LHCN-M2 (cell line): Measurements from ENCODE around the gene DTNA. TPM values are rescaled to one million over a fixed set of nuclear protein-coding genes. Genes with fewer than 3 reads are reported as not detected.
"Not testable (repeated sequence)": the region's sequence is repeated elsewhere in the genome, so short reads cannot be mapped to it uniquely, and the experiment has no call there.

Experiments
- DNase-seq: peaks from one replicate; pipeline ENCODE4 v3.0.0-alpha.2; 2012; ENCODE audit warnings: low read depth
- total RNA-seq: library from RNA; depleted of rRNA; stranded (reverse); fragments of >200 nt; gene quantifications from 2 replicates; pipeline ENCODE4 v1.2.3, GENCODE V29; 2014

Gene DTNA
- total RNA-seq, 1 experiment from 2014 or later = 6.9 TPM

GRCh38 chr18:34723143-34723542 lies 13.0 kb downstream of the DTNA start:
- peak; percentile 6 for DNase-seq

DNA sequence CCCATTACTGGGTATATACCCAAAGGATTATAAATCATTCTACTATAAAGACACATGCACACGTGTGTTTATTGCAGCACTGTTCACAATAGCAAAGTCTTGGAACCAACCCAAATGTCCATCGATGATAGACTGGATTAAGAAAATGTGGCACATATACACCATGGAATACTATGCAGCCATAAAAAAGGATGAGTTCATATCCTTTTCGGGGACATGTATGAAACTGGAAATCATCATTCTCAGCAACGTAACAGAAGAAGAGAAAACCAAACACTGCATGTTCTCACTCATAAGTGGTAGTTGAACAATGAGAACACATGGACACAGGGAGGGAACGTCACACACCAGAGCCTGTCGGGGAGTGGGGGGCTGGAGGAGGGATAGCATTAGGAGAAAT lies 15.6 kb downstream of the DTNA start:
- not testable (repeated sequence) for DNase-seq

- DNase-seq = no peak
These were observed 16.3 kb downstream of the DTNA start for GRCh38 chr18:34726286-34727004.

GRCh38 chr18:34729264-34729663 lies 19.2 kb downstream of the DTNA start:
- peak; percentile 31 for DNase-seq

DNA sequence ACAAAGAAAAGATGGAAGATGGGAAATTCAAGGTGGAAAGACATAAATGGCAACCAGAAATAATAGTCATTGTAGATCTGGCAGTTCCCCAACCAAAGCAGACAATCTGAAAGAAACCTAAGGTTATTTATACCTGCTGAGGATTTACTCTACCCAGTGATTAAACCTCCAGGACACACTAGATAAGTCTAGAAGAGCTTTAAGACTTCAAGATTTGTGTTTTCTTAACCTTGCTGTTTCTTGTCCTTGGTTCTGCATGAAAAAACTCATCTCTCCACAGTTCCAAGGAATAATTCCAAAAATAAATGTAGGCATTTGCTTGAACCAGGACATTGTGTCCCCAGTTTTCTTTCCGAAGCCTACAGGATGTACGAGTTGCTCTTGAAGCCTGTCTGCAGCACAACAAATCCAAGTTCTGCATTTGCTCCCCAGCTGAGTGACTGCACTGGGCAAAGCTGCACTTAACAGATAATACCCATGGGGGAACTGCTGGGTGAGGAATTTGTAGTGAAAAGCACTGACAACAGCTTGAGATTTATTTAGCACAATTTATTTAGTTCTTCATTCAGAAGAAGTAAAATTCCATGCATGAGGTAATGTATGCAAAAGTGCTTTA lies 19.8 kb downstream of the DTNA start:
- no peak for DNase-seq

DNA sequence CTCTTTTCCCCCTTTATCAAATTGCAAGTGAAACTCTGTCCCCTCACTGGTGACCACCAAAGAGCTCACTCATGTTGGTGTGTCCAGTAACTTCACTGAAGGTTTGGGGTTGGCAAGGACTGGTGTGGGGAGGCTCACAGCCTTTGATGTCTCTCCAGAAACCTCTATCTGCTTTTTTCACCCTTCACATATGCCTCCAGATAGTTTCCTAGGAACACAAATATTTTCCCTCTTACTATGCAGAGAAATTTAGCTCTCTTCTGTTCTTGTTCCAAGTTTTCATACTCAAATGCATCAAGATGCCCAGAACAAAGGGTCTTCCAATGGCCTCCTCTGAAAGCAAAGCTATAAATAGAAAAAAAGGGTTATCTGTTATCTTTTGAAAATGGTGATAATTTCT lies 20.7 kb downstream of the DTNA start:
- DNase-seq = no peak

GRCh38 chr18:34734056-34734455 lies 24.0 kb downstream of the DTNA start:
- no peak for DNase-seq

- DNase-seq = not testable (repeated sequence)
These were observed 24.4 kb downstream of the DTNA start for GRCh38 chr18:34734526-34734925.

- no peak for DNase-seq
These were observed 28.2 kb downstream of the DTNA start for GRCh38 chr18:34738175-34738894.

DNA sequence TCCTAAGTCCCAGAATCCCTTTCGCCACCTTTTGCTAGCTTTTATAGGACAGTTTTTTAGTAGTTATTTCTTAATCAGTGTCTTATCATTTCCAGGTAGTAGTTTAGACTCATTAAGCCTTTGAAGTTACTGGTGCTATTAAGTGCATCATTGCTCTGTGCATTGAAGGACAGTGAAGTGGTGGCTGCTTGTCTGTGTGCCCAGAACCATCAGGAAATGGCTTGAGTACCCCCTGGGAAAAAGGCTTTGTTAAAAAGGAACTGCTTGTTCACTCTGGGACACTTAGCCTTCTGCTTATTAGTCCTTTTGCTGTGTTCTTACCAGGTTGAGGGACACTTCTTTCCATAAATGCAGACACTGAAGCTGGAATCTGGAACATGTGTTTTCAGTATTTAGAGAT lies 30.0 kb downstream of the DTNA start:
- DNase-seq = no peak

DNA sequence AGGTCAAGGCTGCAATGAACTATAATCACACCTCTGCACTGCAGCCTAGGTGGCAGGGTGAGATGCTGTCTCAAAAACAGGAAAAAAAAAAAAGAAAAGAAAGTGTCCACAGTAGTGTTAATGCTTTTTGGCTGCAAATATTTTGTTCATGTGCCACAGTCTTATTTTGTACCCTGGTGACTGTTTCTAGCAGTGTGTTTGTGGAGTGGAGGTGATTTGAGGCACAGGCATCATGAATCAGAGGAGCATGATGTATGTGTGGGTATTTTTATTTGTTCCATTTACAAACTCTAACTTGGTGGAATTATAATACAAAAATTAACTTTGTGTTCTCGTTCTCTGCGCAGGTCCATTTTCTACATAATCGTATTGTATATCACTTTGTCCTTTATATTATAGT lies 30.6 kb downstream of the DTNA start:
- no peak for DNase-seq

DNA sequence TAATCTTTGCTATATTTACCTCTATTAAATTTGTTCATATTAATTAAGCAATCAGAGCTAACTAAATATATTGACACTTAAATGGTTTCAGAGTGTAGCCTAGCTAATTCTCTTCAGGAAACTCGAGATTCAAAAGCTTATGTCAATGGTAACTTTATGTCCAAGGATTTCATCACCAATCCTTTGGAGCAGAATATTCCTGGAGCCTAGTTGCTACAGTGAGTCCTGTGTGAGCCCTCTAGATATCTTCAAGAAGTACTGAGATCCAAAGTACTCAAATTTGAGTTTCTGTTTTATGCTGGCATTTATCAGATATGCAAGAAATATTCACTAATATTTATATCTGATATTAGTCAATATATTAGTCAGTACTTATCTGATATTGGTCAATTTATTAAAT lies 31.3 kb downstream of the DTNA start:
- DNase-seq = no peak

DNA sequence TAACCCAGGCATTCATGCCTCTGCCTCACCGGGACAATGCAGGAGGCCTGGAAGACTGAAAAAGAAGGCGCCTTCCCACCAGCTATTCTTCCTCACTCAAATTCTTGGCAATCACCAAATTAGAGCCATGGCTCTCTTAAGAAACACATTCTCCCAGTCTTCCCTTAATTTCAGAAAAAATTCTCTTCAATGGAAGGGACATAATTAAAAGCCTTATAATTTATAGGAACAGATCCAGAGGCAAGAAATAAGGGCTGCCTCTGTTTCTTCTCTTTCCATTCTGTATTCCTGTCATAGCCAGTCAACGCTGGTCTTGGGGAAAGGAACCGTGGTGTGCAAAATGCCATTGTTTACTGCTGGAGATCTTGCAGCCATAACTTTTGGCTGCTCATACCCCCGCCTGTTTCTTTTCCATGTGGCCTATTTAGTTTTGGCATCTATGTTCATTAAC lies 32.8 kb downstream of the DTNA start:
- no peak for DNase-seq

DNA sequence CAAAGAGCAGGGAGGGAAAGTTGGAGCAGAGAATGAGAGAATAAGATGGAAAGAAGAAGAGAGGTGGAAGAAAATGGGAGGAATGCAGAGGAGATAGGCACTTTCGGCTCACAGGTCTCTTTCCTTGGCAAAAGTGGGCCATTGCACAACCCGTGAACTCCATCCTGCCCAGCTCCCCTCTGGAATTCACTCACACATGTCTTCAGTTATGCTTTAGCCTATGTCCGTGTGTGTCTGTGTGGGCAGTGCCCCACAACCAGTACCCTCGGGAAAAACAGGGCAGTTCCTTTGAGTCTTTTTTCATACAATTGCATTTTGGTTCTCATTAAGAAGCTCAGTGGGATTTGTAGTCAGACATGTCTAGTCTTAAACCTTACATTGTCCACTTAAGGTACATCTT lies 34.5 kb downstream of the DTNA start:
- no peak for DNase-seq

DNA sequence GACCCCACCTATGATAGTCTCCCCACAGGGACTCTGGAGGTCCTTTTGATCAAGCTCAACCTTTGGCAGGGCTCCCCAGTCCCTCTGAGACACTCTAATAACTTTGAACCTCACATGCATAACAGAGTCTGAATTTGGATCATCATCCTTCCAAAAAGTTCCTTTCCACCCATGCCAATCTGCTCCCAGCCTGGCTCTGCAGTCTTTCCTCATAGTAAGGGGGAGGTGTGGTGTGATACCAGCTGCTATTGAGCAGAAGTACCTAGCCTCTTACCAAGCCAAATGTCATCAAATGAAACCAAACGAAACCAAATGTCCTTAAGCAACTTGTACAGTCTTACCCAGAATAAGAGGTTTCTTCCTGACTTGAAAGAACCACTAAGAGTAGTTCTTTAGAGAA lies 36.5 kb downstream of the DTNA start:
- DNase-seq = no peak

DNA sequence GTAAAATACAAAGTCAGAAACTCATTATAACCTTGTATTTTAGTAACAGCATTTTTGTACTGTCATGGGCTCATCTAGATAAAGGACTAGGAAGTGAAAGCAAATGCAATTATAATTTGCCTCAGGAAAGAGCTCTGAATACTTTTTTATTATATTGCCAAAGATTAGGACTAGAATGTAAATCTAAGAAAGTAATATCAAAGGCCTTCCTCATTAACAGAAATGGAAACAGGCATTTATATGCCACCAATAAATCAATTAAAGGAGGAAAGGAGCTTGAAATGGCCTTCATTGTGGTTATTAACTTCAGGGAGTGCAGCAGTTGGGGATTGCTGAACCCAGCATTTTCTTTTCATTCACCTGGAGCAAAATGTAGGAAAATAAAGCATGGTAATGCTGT lies 39.6 kb downstream of the DTNA start:
- DNase-seq = no peak

- no peak for DNase-seq
These were observed 42.0 kb downstream of the DTNA start for GRCh38 chr18:34752056-34752455.

DNA sequence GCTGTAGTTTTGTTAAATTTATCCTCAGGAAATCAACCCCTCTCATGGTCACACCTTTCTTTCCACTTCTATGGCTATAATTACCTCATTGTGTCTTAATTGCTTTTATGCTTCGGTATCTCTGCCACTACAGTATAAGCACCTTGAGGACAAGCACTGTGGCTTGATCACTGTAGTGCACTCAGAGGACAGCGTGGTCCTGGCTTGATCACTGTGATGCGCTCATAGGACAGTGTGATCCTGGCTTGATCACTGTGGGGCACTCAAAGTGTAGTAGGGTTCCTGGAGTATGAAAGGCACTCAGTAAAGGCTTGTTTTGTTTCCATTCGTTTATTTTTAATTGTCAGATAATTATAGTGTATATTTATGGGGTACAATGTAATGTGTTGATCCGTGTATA lies 44.2 kb downstream of the DTNA start:
- DNase-seq = no peak

GRCh38 chr18:34757666-34758065 lies 47.6 kb downstream of the DTNA start:
- DNase-seq = no peak

GRCh38 chr18:34758378-34758948 lies 48.4 kb downstream of the DTNA start:
- no peak for DNase-seq

DNA sequence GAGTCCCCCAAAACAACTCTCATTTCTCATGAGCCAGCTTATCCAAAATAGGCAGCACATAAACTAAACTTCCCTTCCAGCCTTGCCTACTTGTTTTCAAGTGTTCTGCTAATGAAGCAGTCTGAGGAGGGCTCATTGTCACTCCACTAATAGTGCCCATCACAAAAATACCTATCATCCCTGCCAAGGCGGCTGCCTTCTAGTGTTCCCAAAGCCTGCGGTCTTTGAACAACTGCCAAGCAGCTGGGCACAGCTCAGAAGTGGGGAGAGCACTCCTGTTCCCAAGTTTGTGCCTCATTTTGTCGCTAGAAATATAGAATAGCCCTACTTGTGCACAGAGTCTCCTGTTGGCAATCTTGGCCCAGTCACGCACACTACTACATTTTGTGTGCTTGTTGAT lies 50.3 kb downstream of the DTNA start:
- DNase-seq = no peak

DNA sequence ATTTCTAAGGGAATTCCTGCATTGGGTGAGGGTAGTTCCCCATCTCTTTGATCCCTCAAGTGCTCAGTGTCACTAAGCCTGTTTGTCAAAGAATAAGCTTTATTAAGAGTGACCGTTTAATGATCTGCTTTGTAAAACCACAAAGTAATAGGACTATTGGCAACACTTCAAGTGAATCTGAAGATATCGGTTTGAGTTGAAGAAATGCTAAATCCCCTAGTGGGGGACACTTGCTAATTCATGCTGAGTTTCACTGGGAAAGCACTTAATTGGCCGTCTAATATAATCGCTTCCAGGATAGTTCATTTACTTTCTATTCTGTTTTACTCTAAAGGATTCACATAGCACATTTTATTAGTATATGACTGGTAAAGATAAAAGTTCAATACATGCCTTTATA lies 54.4 kb downstream of the DTNA start:
- DNase-seq = no peak
